Panc1 (cell line): ENCODE data around the gene NPEPL1. TPM values are rescaled to one million over a fixed set of nuclear protein-coding genes. Genes with fewer than 3 reads are reported as not detected.
A peak's percentile ranks its signal among the peaks of the same experiment; 100 is the strongest.

Experiments used
- ATAC-seq: fragments of 200-7000 bp; cut with Tn5 transposase; 2 replicates; pipeline ENCODE4 v1.9.1; 2020; ENCODE audit warnings: mild to moderate bottlenecking, moderate library complexity
- BruUV-seq: library from RNA; stranded (reverse); fragments of 400-500 nt; replicated peaks from 2 replicates; lab custom pipeline; 2021; lab: Mats Ljungman, UMichigan
- CTCF ChIA-PET: fragments of 300-600 bp; sonication (Branson Sonifier 250); formaldehyde crosslinking; loops from one replicate; lab custom pipeline; 2022; ENCODE audit warnings: antibody characterized with exemption; lab: Charles Lee
- POLR2A ChIA-PET: fragments of 300-600 bp; sonication (Branson Sonifier 250); formaldehyde crosslinking; loops from one replicate; lab custom pipeline; 2022; ENCODE audit warnings: antibody characterized with exemption; lab: Charles Lee
- DNase-seq: peaks from one replicate; pipeline ENCODE4 v3.0.0-alpha.2; 2010; ENCODE audit warnings: low read depth, low spot score
- H3K27ac ChIP-seq: 2 replicates; pipeline ENCODE4 v1.5.1; 2011; ENCODE audit warnings: mild to moderate bottlenecking, low read length, inconsistent platforms
- H3K27me3 ChIP-seq: fragments of 200-500 bp; sonication (Bioruptor generic); 2 replicates; pipeline ENCODE4 v1.6.0; 2014; ENCODE audit warnings: low read length, inconsistent platforms; ENCODE audit not compliant: control insufficient read depth, insufficient read depth
- H3K36me3 ChIP-seq: fragments of 200-500 bp; sonication (Bioruptor generic); 2 replicates; pipeline ENCODE4 v1.5.1; 2014; ENCODE audit warnings: inconsistent platforms, mild to moderate bottlenecking, low read length, moderate library complexity; ENCODE audit not compliant: control insufficient read depth, insufficient read depth
- H3K4me1 ChIP-seq: 2 replicates; pipeline ENCODE4 v1.5.1; 2011; ENCODE audit warnings: inconsistent platforms, mild to moderate bottlenecking, low read length, moderate library complexity; ENCODE audit not compliant: control insufficient read depth, insufficient read depth
- H3K4me3 ChIP-seq, 2 experiments: 2 replicates each; pipeline ENCODE4 v1.5.1; 2011 to 2012; ENCODE audit warnings: low read depth in 2 of 2, low read length in 2 of 2, mild to moderate bottlenecking in 2 of 2, inconsistent platforms in 1 of 2, moderate library complexity in 1 of 2
- H3K9me3 ChIP-seq: fragments of 200-500 bp; sonication (Bioruptor generic); 2 replicates; pipeline ENCODE4 v1.5.1; 2014; ENCODE audit warnings: low read depth, mild to moderate bottlenecking, inconsistent platforms, low read length, moderate library complexity; ENCODE audit not compliant: control insufficient read depth, insufficient read depth
- CTCF ChIP-seq: fragments of 450-650 bp; IDR thresholded peaks from 2 replicates; pipeline ENCODE4 v1.5.1; 2017; ENCODE audit warnings: mild to moderate bottlenecking
- POLR2AphosphoS5 ChIP-seq: IDR thresholded peaks from 2 replicates; pipeline ENCODE4 v1.6.1; 2012; ENCODE audit warnings: mild to moderate bottlenecking, low read depth, low read length, moderate library complexity
- REST ChIP-seq, 2 experiments: IDR thresholded peaks; 2 replicates each; pipeline ENCODE4 v1.6.1; 2011 to 2012; ENCODE audit warnings: low read depth in 2 of 2, control low read depth in 1 of 2, low read length in 1 of 2, mild to moderate bottlenecking in 1 of 2, moderate library complexity in 1 of 2; ENCODE audit not compliant: insufficient read depth in 1 of 2
- SIN3A ChIP-seq: IDR thresholded peaks from 2 replicates; pipeline ENCODE4 v1.6.1; 2012; ENCODE audit warnings: low read depth, mild to moderate bottlenecking, low read length, moderate library complexity, borderline replicate concordance; ENCODE audit not compliant: insufficient read depth
- TCF7L2 ChIP-seq: IDR thresholded peaks from 2 replicates; pipeline ENCODE4 v1.6.1; 2011; ENCODE audit warnings: mild to moderate bottlenecking, low read depth, low read length, inconsistent platforms
- in situ Hi-C: cut with HindIII; loops from 2 replicates; pipeline ENCODE4 v1.10.0; 2016; ENCODE audit warnings: low sequenced_read_pairs, low pct_unique_long_range_greater_than_20kb
- intact Hi-C: fragments of 100-400 bp; cut with micrococcal nuclease; formaldehyde crosslinking; loops from one replicate; pipeline ENCODE4 v1.10.0; 2022; ENCODE audit not compliant: unreplicated experiment
- total RNA-seq: library from RNA; stranded (reverse); gene quantifications from one replicate; pipeline ENCODE4 v1.2.1, GENCODE V29; 2021; ENCODE audit not compliant: unreplicated experiment

Gene NPEPL1
- total RNA-seq, 1 experiment from 2014 or later = 27.4 TPM

GRCh38 chr20:58714340-58714922 is 21.8 kb downstream of the NPEPL1 start:
- ChIA-PET POLR2A (no interaction called here), CTCF (interaction anchor here (0.6 kb wide), 1 partner anchor 156 kb away, joined by 7 read pairs; no protein-coding TSS in a partner anchor)
- DNase-seq (no peak), ATAC-seq (peak; percentile 32; the same call in 1 of the 2 replicates)
- BruUV-seq = no TSS peak
- Histone ChIP-seq H3K36me3 (no peaks in the 10 kb centered on the region), H3K27ac (no peak overlapping the region), H3K4me1 (no peaks in the 10 kb centered on the region), H3K4me3 (no peak overlapping the region), H3K27me3 (no peaks in the 10 kb centered on the region), H3K9me3 (no peaks in the 10 kb centered on the region)
- TF ChIP-seq TCF7L2 (no peak), SIN3A (no peak), REST (IDR thresholded peaks at IDR 0.05; ENCODE audit: insufficient read depth in 1 of 2, low read depth in 2 of 2, low read length in 1 of 2) (no peak), CTCF (no peak), POLR2AphosphoS5 (no peak)
- in situ Hi-C loops (no loop called here), intact Hi-C loops (no loop called here)

GRCh38 chr20:58714923-58715351 is 22.3 kb downstream of the NPEPL1 start:
- ChIA-PET POLR2A (no interaction called here), CTCF (no interaction called here)
- no peaks in the 10 kb centered on the region for H3K4me1 ChIP-seq
- intact Hi-C loops (no loop called here), in situ Hi-C loops (no loop called here)
- no peaks in the 10 kb centered on the region for H3K27me3 ChIP-seq
- no peak overlapping the region for H3K4me3 ChIP-seq
- no peaks in the 10 kb centered on the region for H3K9me3 ChIP-seq
- DNase-seq (no peak), ATAC-seq (no peak)
- no peak for TF ChIP-seq POLR2AphosphoS5
- TF ChIP-seq TCF7L2 = no peak
- TF ChIP-seq CTCF = no peak
- TF ChIP-seq REST (IDR thresholded peaks at IDR 0.05; ENCODE audit: insufficient read depth in 1 of 2, low read depth in 2 of 2, low read length in 1 of 2) = no peak
- no peak for TF ChIP-seq SIN3A
- H3K27ac ChIP-seq = no peak overlapping the region
- no peaks in the 10 kb centered on the region for H3K36me3 ChIP-seq
- BruUV-seq = no TSS peak
